Hair follicular keratinocyte (primary cell): Measurements from ENCODE around the gene OR1N2. TPM values are rescaled to one million over a fixed set of nuclear protein-coding genes. Genes with fewer than 3 reads are reported as not detected.

Experiments
- total RNA-seq: library from RNA; depleted of rRNA; stranded (reverse); fragments of >200 nt; gene quantifications from 2 replicates; pipeline ENCODE4 v1.2.3, GENCODE V29; 2015

OR1N2 gene, protein sequence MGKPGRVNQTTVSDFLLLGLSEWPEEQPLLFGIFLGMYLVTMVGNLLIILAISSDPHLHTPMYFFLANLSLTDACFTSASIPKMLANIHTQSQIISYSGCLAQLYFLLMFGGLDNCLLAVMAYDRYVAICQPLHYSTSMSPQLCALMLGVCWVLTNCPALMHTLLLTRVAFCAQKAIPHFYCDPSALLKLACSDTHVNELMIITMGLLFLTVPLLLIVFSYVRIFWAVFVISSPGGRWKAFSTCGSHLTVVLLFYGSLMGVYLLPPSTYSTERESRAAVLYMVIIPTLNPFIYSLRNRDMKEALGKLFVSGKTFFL
- total RNA-seq = not detected in 2 replicates

GRCh38 chr9:122552812-122553211 is at the start of gene OR1N2:
Gene OR1N2, plus strand, starts transcription at chr9:122553112. Its CDS starts 100 bp downstream, at chr9:122553212.

GRCh38 chr9:122510502-122510901 is 42.4 kb upstream of the OR1N2 start, which contains the start of gene OR1J2:
Gene OR1J2, plus strand, starts transcription at chr9:122510802. Its CDS starts 0 bp downstream, at chr9:122510802.

GRCh38 chr9:122518841-122519240 is 34.1 kb upstream of the OR1N2 start, which contains the start of gene OR1J4:
Gene OR1J4, plus strand, starts transcription at chr9:122519141. Its CDS starts 0 bp downstream, at chr9:122519141.

DNA sequence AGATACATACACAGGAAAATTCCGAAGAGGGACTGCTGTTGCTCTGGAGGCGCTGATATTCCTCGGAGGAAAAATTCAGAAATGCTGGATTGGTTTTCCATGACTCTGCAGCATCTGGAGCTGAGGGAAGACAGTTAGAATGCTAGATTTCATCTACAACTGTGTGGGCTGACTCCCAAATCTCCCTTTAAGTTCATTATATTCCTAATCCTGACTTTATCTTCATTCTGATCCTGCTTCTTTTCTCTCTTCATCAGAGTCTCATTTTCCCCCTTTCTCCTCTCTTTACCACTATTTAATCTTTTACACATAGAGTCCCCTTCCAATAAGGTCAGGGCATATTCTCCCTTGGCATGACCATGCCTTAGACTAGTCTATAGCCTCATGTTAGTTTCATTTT is 25.7 kb upstream of the OR1N2 start, which contains the start of gene OR1N1:
Gene OR1N1, minus strand, starts transcription at position 101 of the 400 bp plus-strand sequence. Its CDS starts 0 bp downstream, at position 101.

DNA sequence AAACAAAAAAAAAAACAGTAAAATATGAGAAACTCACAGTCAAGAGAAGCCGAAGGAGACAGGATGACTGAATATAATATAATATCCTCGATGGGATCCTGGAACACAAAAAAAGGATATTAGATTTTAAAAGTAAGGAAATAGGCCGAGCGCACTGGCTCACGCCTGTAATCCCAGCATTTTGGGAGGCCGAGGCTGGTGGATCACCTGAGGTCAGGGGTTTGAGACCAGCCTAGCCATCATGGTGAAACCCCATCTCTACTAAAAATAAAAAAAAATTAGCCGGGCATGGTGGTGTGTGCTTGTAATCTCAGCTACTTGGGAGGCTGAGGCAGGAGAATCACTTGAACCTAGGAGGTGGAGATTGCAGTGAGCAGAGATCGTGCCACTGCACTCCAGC is 30.4 kb downstream of the OR1N2 start, which contains the start of gene OR1L8:
Gene OR1L8, minus strand, starts transcription at position 101 of the 400 bp plus-strand sequence. CDS start 14,907 bp downstream, outside the sequence.

Other genes starting within 250 kb of the OR1N2 start
- 18.6 and 20.1 TPM in 2 replicates for gene PTGS1, start 182.1 kb upstream of the OR1N2 start, total RNA-seq
- gene OR1J1, start 75.2 kb upstream of the OR1N2 start, total RNA-seq = not detected in 2 replicates
- gene OR1J2, start 42.3 kb upstream of the OR1N2 start, total RNA-seq = not detected in 2 replicates
- not detected in 2 replicates for gene OR1J4, start 34.0 kb upstream of the OR1N2 start, total RNA-seq
- gene OR1N1, start 25.8 kb upstream of the OR1N2 start, total RNA-seq = not detected in 2 replicates
- not detected in 2 replicates for gene OR1L8, start 30.3 kb downstream of the OR1N2 start, total RNA-seq
- gene OR1Q1, start 61.6 kb downstream of the OR1N2 start, total RNA-seq = not detected in 2 replicates
- not detected in 2 replicates for gene OR1B1, start 104.5 kb downstream of the OR1N2 start, total RNA-seq
- not detected in 2 replicates for gene OR1L1, start 108.6 kb downstream of the OR1N2 start, total RNA-seq
- gene OR1L3, start 122.0 kb downstream of the OR1N2 start, total RNA-seq = not detected in 2 replicates
- gene OR1L4, start 170.9 kb downstream of the OR1N2 start, total RNA-seq = not detected in 2 replicates
- gene OR1L6, start 189.2 kb downstream of the OR1N2 start, total RNA-seq = not detected in 2 replicates
- not detected in 2 replicates for gene OR5C1, start 235.8 kb downstream of the OR1N2 start, total RNA-seq
- gene OR1K1, start 247.0 kb downstream of the OR1N2 start, total RNA-seq = not detected in 2 replicates